ENCODE data around the gene GABRR1.
A peak's percentile ranks its signal among the peaks of the same experiment; 100 is the strongest.
"Not testable (repeated sequence)": the region's sequence is repeated elsewhere in the genome, so short reads cannot be mapped to it uniquely, and the experiment has no call there.

GABRR1 gene

GRCh38 chr6:89242574-89243330, 25.6 kb upstream of the GABRR1 start:
- Mint-ChIP-seq H3K4me3 (no peak overlapping the region), H3K36me3 (no peaks in the 10 kb centered on the region), H3K4me1 (peaks cover 12% of the 10 kb centered on the region), H3K27ac (no peak overlapping the region), H3K9me3 (no peaks in the 10 kb centered on the region), H3K27me3 (peaks cover 27% of the 10 kb centered on the region)
- CTCF ChIA-PET = interaction anchor here (1.0 to 3.1 kb wide), 4 partner anchors 55 to 261 kb away, joined by 3 to 28 read pairs (median 6); no protein-coding TSS in a partner anchor
- no peak for DNase-seq

- Mint-ChIP-seq H3K27ac (no peak overlapping the region), H3K4me1 (peaks cover 12% of the 10 kb centered on the region), H3K9me3 (peaks cover 4% of the 10 kb centered on the region), H3K36me3 (no peaks in the 10 kb centered on the region), H3K4me3 (no peak overlapping the region), H3K27me3 (peaks cover 40% of the 10 kb centered on the region)
- DNase-seq = peak; percentile 72
- CTCF ChIA-PET = interaction anchor here (0.6 to 1.0 kb wide), 2 partner anchors 30 to 154 kb away, joined by 3 to 4 read pairs; no protein-coding TSS in a partner anchor
Measured at GRCh38 chr6:89239338-89239737, 22.2 kb upstream of the GABRR1 start.

- H3K4me3 Mint-ChIP-seq = no peak overlapping the region
- CTCF ChIA-PET = interaction anchor here (0.9 kb wide), 1 partner anchor 254 kb away, joined by 3 read pairs; no protein-coding TSS in a partner anchor
- no peaks in the 10 kb centered on the region for H3K36me3 Mint-ChIP-seq
- peaks cover 4% of the 10 kb centered on the region for H3K9me3 Mint-ChIP-seq
- DNase-seq = no peak
- H3K27ac Mint-ChIP-seq = no peak overlapping the region
- peaks cover 48% of the 10 kb centered on the region for H3K27me3 Mint-ChIP-seq
- H3K4me1 Mint-ChIP-seq = peaks cover 17% of the 10 kb centered on the region
Measured at GRCh38 chr6:89237158-89237557, 20.0 kb upstream of the GABRR1 start.

GRCh38 chr6:89233605-89234004, 16.4 kb upstream of the GABRR1 start:
- H3K4me1 Mint-ChIP-seq, H3K36me3 Mint-ChIP-seq, DNase-seq, H3K9me3 Mint-ChIP-seq, CTCF ChIA-PET, H3K27ac Mint-ChIP-seq: not testable (repeated sequence)
- Mint-ChIP-seq H3K4me3 (peak overlapping the region; percentile 49), H3K27me3 (peaks cover 48% of the 10 kb centered on the region)

- Mint-ChIP-seq H3K4me3 (no peak overlapping the region), H3K27ac (no peak overlapping the region), H3K36me3 (no peaks in the 10 kb centered on the region), H3K27me3 (peaks cover 15% of the 10 kb centered on the region), H3K9me3 (no peaks in the 10 kb centered on the region), H3K4me1 (no peaks in the 10 kb centered on the region)
- no peak for DNase-seq
- CTCF ChIA-PET = no interaction called here
Measured at GRCh38 chr6:89222712-89223039, 5.5 kb upstream of the GABRR1 start.

GRCh38 chr6:89221971-89222711, 5.0 kb upstream of the GABRR1 start:
- Mint-ChIP-seq H3K27ac (no peak overlapping the region), H3K27me3 (peaks cover 21% of the 10 kb centered on the region), H3K9me3 (no peaks in the 10 kb centered on the region), H3K36me3 (no peaks in the 10 kb centered on the region), H3K4me1 (no peaks in the 10 kb centered on the region), H3K4me3 (no peak overlapping the region)
- no peak for DNase-seq
- CTCF ChIA-PET = no interaction called here

- H3K36me3 Mint-ChIP-seq = no peaks in the 10 kb centered on the region
- H3K9me3 Mint-ChIP-seq = no peaks in the 10 kb centered on the region
- H3K4me1 Mint-ChIP-seq = no peaks in the 10 kb centered on the region
- CTCF ChIA-PET = no interaction called here
- DNase-seq = no peak
- H3K4me3 Mint-ChIP-seq = no peak overlapping the region
- no peak overlapping the region for H3K27ac Mint-ChIP-seq
- peaks cover 28% of the 10 kb centered on the region for H3K27me3 Mint-ChIP-seq
Measured at GRCh38 chr6:89221129-89221528, 4.0 kb upstream of the GABRR1 start.

GRCh38 chr6:89216411-89216810, 747 bp downstream of the GABRR1 start:
- no peaks in the 10 kb centered on the region for H3K4me1 Mint-ChIP-seq
- CTCF ChIA-PET = no interaction called here

GRCh38 chr6:89215391-89215790, 1.8 kb downstream of the GABRR1 start:
- no peaks in the 10 kb centered on the region for H3K36me3 Mint-ChIP-seq
- H3K27me3 Mint-ChIP-seq = peaks cover 43% of the 10 kb centered on the region
- no peak for DNase-seq
- H3K9me3 Mint-ChIP-seq = no peaks in the 10 kb centered on the region
- H3K27ac Mint-ChIP-seq = no peak overlapping the region
- H3K4me1 Mint-ChIP-seq = no peaks in the 10 kb centered on the region
- CTCF ChIA-PET = no interaction called here
- no peak overlapping the region for H3K4me3 Mint-ChIP-seq

More at GRCh38 chr6:89216411-89216810, 747 bp downstream of the GABRR1 start:
- Mint-ChIP-seq H3K9me3 (no peaks in the 10 kb centered on the region), H3K36me3 (no peaks in the 10 kb centered on the region), H3K27ac (no peak overlapping the region), H3K4me3 (no peak overlapping the region), H3K27me3 (peaks cover 40% of the 10 kb centered on the region)
- DNase-seq = no peak

- DNase-seq = no peak
- Mint-ChIP-seq H3K4me3 (no peak overlapping the region), H3K9me3 (no peaks in the 10 kb centered on the region), H3K36me3 (no peaks in the 10 kb centered on the region), H3K27ac (no peak overlapping the region), H3K4me1 (no peaks in the 10 kb centered on the region), H3K27me3 (peaks cover 42% of the 10 kb centered on the region)
- CTCF ChIA-PET = no interaction called here
Measured at GRCh38 chr6:89214197-89214596, 3.0 kb downstream of the GABRR1 start.

- Mint-ChIP-seq H3K4me1 (no peaks in the 10 kb centered on the region), H3K4me3 (no peak overlapping the region), H3K27me3 (peaks cover 37% of the 10 kb centered on the region), H3K27ac (no peak overlapping the region), H3K36me3 (no peaks in the 10 kb centered on the region), H3K9me3 (no peaks in the 10 kb centered on the region)
- CTCF ChIA-PET = no interaction called here
- no peak for DNase-seq
Measured at GRCh38 chr6:89212472-89212871, 4.7 kb downstream of the GABRR1 start.

GRCh38 chr6:89209457-89209856, 7.7 kb downstream of the GABRR1 start:
- DNase-seq = no peak
- H3K27ac Mint-ChIP-seq = no peak overlapping the region
- no peaks in the 10 kb centered on the region for H3K36me3 Mint-ChIP-seq
- no peak overlapping the region for H3K4me3 Mint-ChIP-seq
- H3K27me3 Mint-ChIP-seq = peaks cover 18% of the 10 kb centered on the region
- CTCF ChIA-PET = interaction anchor here (1.4 kb wide), 1 partner anchor 30 kb away, joined by 4 read pairs; no protein-coding TSS in a partner anchor
- no peaks in the 10 kb centered on the region for H3K9me3 Mint-ChIP-seq
- H3K4me1 Mint-ChIP-seq = no peaks in the 10 kb centered on the region

- no peaks in the 10 kb centered on the region for H3K9me3 Mint-ChIP-seq
- H3K27me3 Mint-ChIP-seq = peaks cover 18% of the 10 kb centered on the region
- CTCF ChIA-PET = no interaction called here
- DNase-seq = no peak
- H3K4me1 Mint-ChIP-seq = no peaks in the 10 kb centered on the region
- no peak overlapping the region for H3K27ac Mint-ChIP-seq
- no peaks in the 10 kb centered on the region for H3K36me3 Mint-ChIP-seq
- H3K4me3 Mint-ChIP-seq = no peak overlapping the region
Measured at GRCh38 chr6:89208551-89208950, 8.6 kb downstream of the GABRR1 start.

- H3K9me3 Mint-ChIP-seq = no peaks in the 10 kb centered on the region
- no peaks in the 10 kb centered on the region for H3K4me1 Mint-ChIP-seq
- peaks cover 3% of the 10 kb centered on the region for H3K27me3 Mint-ChIP-seq
- H3K27ac Mint-ChIP-seq = no peak overlapping the region
- H3K36me3 Mint-ChIP-seq = no peaks in the 10 kb centered on the region
- no peak for DNase-seq
- CTCF ChIA-PET = no interaction called here
- no peak overlapping the region for H3K4me3 Mint-ChIP-seq
Measured at GRCh38 chr6:89205819-89206218, 11.3 kb downstream of the GABRR1 start.

- H3K4me1 Mint-ChIP-seq = no peaks in the 10 kb centered on the region
- DNase-seq = no peak
- CTCF ChIA-PET = no interaction called here
- H3K27me3 Mint-ChIP-seq = peaks cover 1% of the 10 kb centered on the region
- H3K4me3 Mint-ChIP-seq = no peak overlapping the region
- no peaks in the 10 kb centered on the region for H3K9me3 Mint-ChIP-seq
- no peak overlapping the region for H3K27ac Mint-ChIP-seq
- H3K36me3 Mint-ChIP-seq = no peaks in the 10 kb centered on the region
Measured at GRCh38 chr6:89204096-89204495, 13.1 kb downstream of the GABRR1 start.

Measured in activated naive CD4-positive, alpha-beta T cell treated with anti-CD3 and anti-CD28 coated beads, Interleukin-2, amount 10 ng/mL, durations not matched to agents 7 days and 5 days (primary cell).